H1 (cell line): ENCODE data around the gene ZNF512B. TPM values are rescaled to one million over a fixed set of nuclear protein-coding genes. Genes with fewer than 3 reads are reported as not detected.

Experiments
- CTCF ChIA-PET: fragments of 300-600 bp; sonication (Branson Sonifier 250); formaldehyde crosslinking; loops from one replicate; lab custom pipeline; 2021; ENCODE audit not compliant: partially characterized antibody; lab: Charles Lee
- POLR2A ChIA-PET: fragments of 300-600 bp; sonication (Branson Sonifier 250); formaldehyde crosslinking; loops from one replicate; lab custom pipeline; 2021; ENCODE audit warnings: inconsistent platforms; ENCODE audit not compliant: partially characterized antibody; lab: Charles Lee
- DNase-seq, 2 experiments: peaks; one replicate each; pipeline versions ENCODE4 v3.0.0 to v3.0.0-alpha.2; 2010 to 2022; ENCODE audit warnings: low spot score in 2 of 2, low read depth in 1 of 2, mixed read lengths in 1 of 2
- FAIRE-seq: peaks from 2 replicates; lab custom pipeline; 2011; peaks lifted over from hg19 to GRCh38; lab: Jason Lieb, UNC
- H2AFZ ChIP-seq: 2 replicates; pipeline ENCODE4 v1.8.1; 2012; ENCODE audit warnings: low read length, inconsistent platforms
- H2AK5ac ChIP-seq: 2 replicates; pipeline ENCODE4 v1.6.1; 2013; ENCODE audit warnings: low read depth, low read length
- H2BK120ac ChIP-seq: replicated peaks from 2 replicates; pipeline ENCODE3; 2013; ENCODE audit warnings: low read depth, low read length, inconsistent platforms
- H2BK12ac ChIP-seq: 2 replicates; pipeline ENCODE4 v1.6.1; 2013; ENCODE audit warnings: low read depth, low read length
- H2BK15ac ChIP-seq: 2 replicates; pipeline ENCODE4 v1.6.1; 2013; ENCODE audit warnings: low read length
- H2BK20ac ChIP-seq: 2 replicates; pipeline ENCODE4 v1.6.1; 2013; ENCODE audit warnings: low read length
- H2BK5ac ChIP-seq: 2 replicates; pipeline ENCODE4 v1.6.1; 2013; ENCODE audit warnings: low read depth, low read length
- H3K14ac ChIP-seq: 2 replicates; pipeline ENCODE4 v1.6.1; 2013; ENCODE audit warnings: inconsistent platforms; ENCODE audit not compliant: insufficient read length
- H3K18ac ChIP-seq: 2 replicates; pipeline ENCODE4 v1.6.1; 2013; ENCODE audit warnings: low read length; ENCODE audit errors: extremely low read depth
- H3K23ac ChIP-seq: 2 replicates; pipeline ENCODE4 v1.6.1; 2013; ENCODE audit warnings: inconsistent platforms; ENCODE audit not compliant: insufficient read length
- H3K23me2 ChIP-seq: 2 replicates; pipeline ENCODE4 v1.6.1; 2013; ENCODE audit warnings: low read depth, low read length
- H3K27ac ChIP-seq: 2 replicates; pipeline ENCODE4 v1.6.1; 2011; ENCODE audit warnings: low read depth, low read length, inconsistent platforms
- H3K27me3 ChIP-seq, 4 experiments: replicated peaks in 1 of 4; 1 replicate in 1 of 4; 2 replicates in 3 of 4; pipeline versions ENCODE4 v1.6.1 to v1.8.1; 2011 to 2013; ENCODE audit warnings: low read length in 3 of 4, mild to moderate bottlenecking in 3 of 4, inconsistent platforms in 2 of 4, mixed read lengths in 2 of 4, moderate library complexity in 1 of 4; ENCODE audit not compliant: control insufficient read depth in 3 of 4, insufficient read depth in 3 of 4; ENCODE audit errors: extremely low read depth in 1 of 4
- H3K36me3 ChIP-seq, 4 experiments: 2 replicates each; pipeline versions ENCODE4 v1.6.1 to v1.8.1; 2011 to 2013; ENCODE audit warnings: mild to moderate bottlenecking in 4 of 4, low read length in 3 of 4, moderate library complexity in 2 of 4, control low read depth in 1 of 4, inconsistent platforms in 1 of 4; ENCODE audit not compliant: insufficient read depth in 4 of 4, control insufficient read depth in 2 of 4
- H3K4ac ChIP-seq: replicated peaks from 2 replicates; pipeline ENCODE3; 2013; ENCODE audit warnings: low read length, low read depth, mixed read lengths, inconsistent platforms; ENCODE audit not compliant: insufficient read length
- H3K4me1 ChIP-seq, 4 experiments: replicated peaks in 1 of 4; 1 replicate in 1 of 4; 2 replicates in 3 of 4; pipeline versions ENCODE4 v1.6.1 to v1.8.1; 2011 to 2013; ENCODE audit warnings: low read length in 3 of 4, inconsistent platforms in 2 of 4, mixed read lengths in 1 of 4; ENCODE audit not compliant: insufficient read depth in 4 of 4, control insufficient read depth in 3 of 4
- H3K4me2 ChIP-seq, 2 experiments: 2 replicates each; pipeline versions ENCODE4 v1.6.1 to v1.8.1; 2011 to 2013; ENCODE audit warnings: low read depth in 2 of 2, low read length in 2 of 2, control low read depth in 1 of 2, inconsistent platforms in 1 of 2, mild to moderate bottlenecking in 1 of 2; ENCODE audit not compliant: insufficient read depth in 1 of 2
- H3K4me3 ChIP-seq, 4 experiments: fragments of 200-600, 300-600 bp in 1 of 4; sonication (generic), shearing (Covaris generic), sonication (Bioruptor Twin) in 1 of 4; 2 replicates each; pipeline versions ENCODE4 v1.5.1 to v1.8.1; 2011 to 2016; ENCODE audit warnings: low read length in 4 of 4, low read depth in 3 of 4, control low read depth in 2 of 4, inconsistent platforms in 2 of 4, mild to moderate bottlenecking in 2 of 4, mixed read lengths in 1 of 4, moderate library complexity in 1 of 4; ENCODE audit not compliant: insufficient read depth in 2 of 4; ENCODE audit errors: extremely low read depth in 1 of 4
- H3K56ac ChIP-seq: replicated peaks from 2 replicates; pipeline ENCODE3; 2013; ENCODE audit warnings: low read depth, mild to moderate bottlenecking, mixed read lengths, low read length, inconsistent platforms; ENCODE audit not compliant: insufficient read length
- H3K79me1 ChIP-seq: 2 replicates; pipeline ENCODE4 v1.6.1; 2013; ENCODE audit warnings: low read depth, low read length, control low read depth
- H3K79me2 ChIP-seq, 2 experiments: 2 replicates each; pipeline versions ENCODE4 v1.6.1 to v1.8.1; 2012 to 2013; ENCODE audit warnings: low read length in 2 of 2, mild to moderate bottlenecking in 2 of 2, inconsistent platforms in 1 of 2; ENCODE audit not compliant: insufficient read depth in 2 of 2, control insufficient read depth in 1 of 2
- H3K9ac ChIP-seq, 4 experiments: replicated peaks in 1 of 4; 1 replicate in 1 of 4; 2 replicates in 3 of 4; pipeline versions ENCODE4 v1.6.1 to v1.8.1; 2011 to 2013; ENCODE audit warnings: low read depth in 3 of 4, low read length in 3 of 4, control low read depth in 2 of 4, mild to moderate bottlenecking in 2 of 4, moderate library complexity in 2 of 4, inconsistent platforms in 1 of 4; ENCODE audit errors: extremely low read depth in 1 of 4
- H3K9me3 ChIP-seq, 2 experiments: 2 replicates each; pipeline versions ENCODE4 v1.6.1 to v1.8.1; 2012 to 2013; ENCODE audit warnings: mild to moderate bottlenecking in 2 of 2, moderate library complexity in 2 of 2, control low read depth in 1 of 2, inconsistent platforms in 1 of 2, low read depth in 1 of 2, low read length in 1 of 2, mixed read lengths in 1 of 2; ENCODE audit not compliant: insufficient read depth in 2 of 2
- H4K20me1 ChIP-seq, 2 experiments: replicated peaks in 1 of 2; 2 replicates each; pipeline versions ENCODE3 to v1.8.1; 2011 to 2013; ENCODE audit warnings: inconsistent platforms in 2 of 2, low read length in 2 of 2, mild to moderate bottlenecking in 1 of 2; ENCODE audit not compliant: insufficient read depth in 2 of 2, control insufficient read depth in 1 of 2
- H4K5ac ChIP-seq: 2 replicates; pipeline ENCODE4 v1.6.1; 2013; ENCODE audit warnings: low read length, low read depth, mixed read lengths, inconsistent platforms; ENCODE audit not compliant: insufficient read length
- H4K8ac ChIP-seq: 2 replicates; pipeline ENCODE4 v1.8.0; 2013; ENCODE audit warnings: mild to moderate bottlenecking, moderate library complexity, low read length, inconsistent platforms; ENCODE audit not compliant: insufficient read depth; ENCODE audit errors: extremely low read depth
- H4K91ac ChIP-seq: replicated peaks from 2 replicates; pipeline ENCODE3; 2013; ENCODE audit warnings: low read length, mixed read lengths, inconsistent platforms; ENCODE audit not compliant: insufficient read length
- CBX5 ChIP-seq: fragments of 300-800, 300-1000 bp; sonication (generic); IDR thresholded peaks from 2 replicates; pipeline ENCODE4 v1.7.1; 2016; ENCODE audit warnings: antibody characterized with exemption, low read length, low read depth
- CHD1 ChIP-seq: IDR thresholded peaks from 2 replicates; pipeline ENCODE4 v1.6.1; 2012; ENCODE audit warnings: low read depth, low read length, improper control_type of control experiment
- EGR1 ChIP-seq: IDR thresholded peaks from 2 replicates; pipeline ENCODE4 v1.6.1; 2011; ENCODE audit warnings: low read depth, low read length, borderline replicate concordance
- EZH2 ChIP-seq: fragments of 200-600 bp; sonication (generic); IDR thresholded peaks from 2 replicates; pipeline ENCODE4 v1.7.1; 2012; ENCODE audit warnings: low read depth, mild to moderate bottlenecking, moderate library complexity, low read length, inconsistent platforms; ENCODE audit not compliant: severe bottlenecking
- JUN ChIP-seq: IDR thresholded peaks from 2 replicates; pipeline ENCODE4 v1.6.1; 2011; ENCODE audit warnings: low read depth, mild to moderate bottlenecking, improper control_type of control experiment, low read length
- MAFK ChIP-seq: IDR thresholded peaks from 2 replicates; pipeline ENCODE4 v1.6.1; 2012; ENCODE audit warnings: low read depth, mild to moderate bottlenecking, improper control_type of control experiment, low read length
- POU5F1 ChIP-seq: IDR thresholded peaks from 2 replicates; pipeline ENCODE4 v1.6.1; 2011; ENCODE audit warnings: low read depth, mild to moderate bottlenecking, low read length, moderate library complexity
- SIRT6 ChIP-seq: IDR thresholded peaks from one replicate; pipeline ENCODE4 v1.7.1; 2012; ENCODE audit warnings: low read length, inconsistent platforms
- SP4 ChIP-seq: IDR thresholded peaks from 2 replicates; pipeline ENCODE4 v1.6.1; 2012; ENCODE audit warnings: low read length, inconsistent platforms
- SUZ12 ChIP-seq: fragments of 200-600 bp; sonication (generic); IDR thresholded peaks from 2 replicates; pipeline ENCODE4 v1.6.1; 2012; ENCODE audit warnings: mild to moderate bottlenecking, inconsistent platforms, low read length, moderate library complexity, mixed read lengths
- WGBS, 2 experiments: shearing (Covaris generic) in 1 of 2; methylation state at CpG; one replicate each; pipeline versions ENCODE4 v1.1.6 to v1.1.7; 2013 to 2015; ENCODE audit warnings: low lambda C conversion rate in 2 of 2, mixed read lengths in 2 of 2, inconsistent platforms in 1 of 2, low coverage in 1 of 2, missing lambda C conversion rate in 1 of 2; ENCODE audit not compliant: insufficient replicate concordance in 2 of 2, insufficient coverage in 1 of 2, insufficient read length in 1 of 2; ENCODE audit errors: extremely low coverage in 1 of 2, missing lambda C conversion rate in 1 of 2; 5-methylcytosine and 5-hydroxymethylcytosine counted together
- polyA plus RNA-seq, 7 experiments: library from polyadenylated mRNA; depleted of rRNA in 3 of 7; stranded (reverse) in 5 of 7; unstranded in 2 of 7; fragments of >200 nt in 5 of 7; fragments of 200-250 nt in 2 of 7; gene quantifications; 1 replicate in 5 of 7; 2 replicates in 1 of 7; 4 replicates in 1 of 7; pipeline versions ENCODE4 v1.2.1 to v1.2.3, GENCODE V29; 2011 to 2013; ENCODE audit warnings: missing spikeins in 2 of 7, mixed read lengths in 2 of 7
- total RNA-seq: library from RNA; stranded (reverse); fragmentation: NEBNext Ultra II Directional; extraction: Animal tissue kit (Norgen Biotek cat#: 25700); gene quantifications from 2 replicates; pipeline ENCODE4 v1.2.1, GENCODE V29; 2021
- TF ChIP-seq, protein P1 (sequence below), 3 experiments: IDR thresholded peaks; 1 replicate in 2 of 3; 2 replicates in 1 of 3; pipeline versions ENCODE4 v1.5.1 to v1.6.1; 2011; ENCODE audit warnings: low read length in 3 of 3, mild to moderate bottlenecking in 3 of 3, inconsistent platforms in 2 of 3, low read depth in 1 of 3, moderate library complexity in 1 of 3; ENCODE audit not compliant: insufficient read depth in 1 of 3; ENCODE audit errors: control extremely low read depth in 1 of 3

ZNF512B gene
- total and polyA plus RNA-seq, 2 of the 8 experiments (the other 6 are each of a cell fraction or from before 2014, with no cell fraction given), result 7.3 to 26.6 TPM

GRCh38 chr20:63929071-63929470 lies 40.7 kb downstream of the ZNF512B start:
- Histone ChIP-seq H3K14ac (no peak overlapping the region), H2BK5ac (no peak overlapping the region), H3K9ac (no peak overlapping the region), H2BK120ac (no peak overlapping the region), H3K79me2 (peaks cover 0 to 2% of the 10 kb centered on the region in 2 experiments; a peak in 1 of 4 replicates), H3K9me3 (no peaks in the 10 kb centered on the region), H3K23me2 (no peaks in the 10 kb centered on the region), H4K91ac (no peak overlapping the region), H3K23ac (no peak overlapping the region), H3K27ac (no peak overlapping the region), H3K56ac (no peak overlapping the region), H3K27me3 (no peaks in the 10 kb centered on the region), H4K20me1 (peaks cover 6 to 11% of the 10 kb centered on the region in 2 experiments), H3K4me1 (no peaks in the 10 kb centered on the region), H3K4me2 (no peak overlapping the region), H3K4ac (no peak overlapping the region), H2AFZ (no peak overlapping the region), H3K4me3 (no peak overlapping the region), H2AK5ac (no peak overlapping the region), H4K8ac (no peak overlapping the region), H3K79me1 (peaks cover 2% of the 10 kb centered on the region; the same call in 1 of the 2 replicates), H3K36me3 (peaks cover 2 to 28% (median 18%) of the 10 kb centered on the region in 4 experiments; a peak in 6 of 8 replicates), H2BK15ac (no peak overlapping the region), H2BK12ac (no peak overlapping the region), H4K5ac (no peak overlapping the region), H2BK20ac (no peak overlapping the region), H3K18ac (no peak overlapping the region)
- WGBS, 2 experiments, result 97% methylated on average over 26 of the region's 26 CpGs; no CpG with 5 or more reads in 1 of the 2 experiments
- no peak for TF ChIP-seq SP4
- no peak for TF ChIP-seq MAFK
- no peak for TF ChIP-seq SIRT6
- no peak for TF ChIP-seq EZH2
- no peak for TF ChIP-seq JUN
- TF ChIP-seq EGR1, result no peak
- TF ChIP-seq CBX5, result no peak
- TF ChIP-seq SUZ12, result no peak
- TF ChIP-seq CHD1, result no peak
- TF ChIP-seq, protein P1, sequence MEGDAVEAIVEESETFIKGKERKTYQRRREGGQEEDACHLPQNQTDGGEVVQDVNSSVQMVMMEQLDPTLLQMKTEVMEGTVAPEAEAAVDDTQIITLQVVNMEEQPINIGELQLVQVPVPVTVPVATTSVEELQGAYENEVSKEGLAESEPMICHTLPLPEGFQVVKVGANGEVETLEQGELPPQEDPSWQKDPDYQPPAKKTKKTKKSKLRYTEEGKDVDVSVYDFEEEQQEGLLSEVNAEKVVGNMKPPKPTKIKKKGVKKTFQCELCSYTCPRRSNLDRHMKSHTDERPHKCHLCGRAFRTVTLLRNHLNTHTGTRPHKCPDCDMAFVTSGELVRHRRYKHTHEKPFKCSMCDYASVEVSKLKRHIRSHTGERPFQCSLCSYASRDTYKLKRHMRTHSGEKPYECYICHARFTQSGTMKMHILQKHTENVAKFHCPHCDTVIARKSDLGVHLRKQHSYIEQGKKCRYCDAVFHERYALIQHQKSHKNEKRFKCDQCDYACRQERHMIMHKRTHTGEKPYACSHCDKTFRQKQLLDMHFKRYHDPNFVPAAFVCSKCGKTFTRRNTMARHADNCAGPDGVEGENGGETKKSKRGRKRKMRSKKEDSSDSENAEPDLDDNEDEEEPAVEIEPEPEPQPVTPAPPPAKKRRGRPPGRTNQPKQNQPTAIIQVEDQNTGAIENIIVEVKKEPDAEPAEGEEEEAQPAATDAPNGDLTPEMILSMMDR (IDR thresholded peaks at IDR 0.05; ENCODE audit: control extremely low read depth in 1 of 3, insufficient read depth in 1 of 3, low read depth in 1 of 3, low read length in 3 of 3), result no peak
- no peak for TF ChIP-seq POU5F1
- FAIRE-seq, result no peak
- no peak for DNase-seq
- ChIA-PET CTCF (interaction anchor here (1.0 to 1.8 kb wide), 4 partner anchors 11 to 47 kb away, joined by 3 to 6 read pairs (median 3); no protein-coding TSS in a partner anchor), POLR2A (interaction anchor here (1.2 kb wide), 2 partner anchors 17 to 35 kb away, joined by 3 read pairs; no protein-coding TSS in a partner anchor)
